HPDE6-E6E7 (cell line): Measurements from ENCODE around the gene IL1R1.

Experiments
- DNase-seq: peaks from one replicate; pipeline ENCODE4 v3.0.0; 2011; ENCODE audit warnings: missing footprints; ENCODE audit errors: extremely low spot score

IL1R1 gene

GRCh38 chr2:102171946-102172345 is 29.4 kb downstream of the IL1R1 start:
- no peak for DNase-seq

- DNase-seq: no peak
Observed at GRCh38 chr2:102172745-102173144, 30.2 kb downstream of the IL1R1 start.

- no peak for DNase-seq
Observed at GRCh38 chr2:102176172-102176571, 33.6 kb downstream of the IL1R1 start.

- no peak for DNase-seq
Observed at GRCh38 chr2:102177814-102178478, 35.4 kb downstream of the IL1R1 start.

GRCh38 chr2:102179061-102179460 is 36.5 kb downstream of the IL1R1 start:
- DNase-seq: no peak

- no peak for DNase-seq
Observed at GRCh38 chr2:102179788-102180686, 37.5 kb downstream of the IL1R1 start.

- no peak for DNase-seq
Observed at GRCh38 chr2:102180687-102180999, 38.1 kb downstream of the IL1R1 start.

GRCh38 chr2:102181376-102181775 is 38.8 kb downstream of the IL1R1 start:
- DNase-seq: no peak

GRCh38 chr2:102181919-102182635 is 39.5 kb downstream of the IL1R1 start:
- DNase-seq: no peak

GRCh38 chr2:102184018-102184417 is 41.5 kb downstream of the IL1R1 start:
- DNase-seq: no peak

GRCh38 chr2:102184568-102184967 is 42.0 kb downstream of the IL1R1 start:
- DNase-seq: no peak

GRCh38 chr2:102185347-102185746 is 42.8 kb downstream of the IL1R1 start:
- DNase-seq: no peak

GRCh38 chr2:102186791-102187495 is 44.4 kb downstream of the IL1R1 start, which contains the start of gene IL1RL2:
TSS of gene IL1RL2 (plus strand) at chr2:102187023. CDS start at chr2:102187868, 845 bp downstream.
- DNase-seq: peak; percentile 37

GRCh38 chr2:102187496-102188150 is 45.1 kb downstream of the IL1R1 start:
- DNase-seq: peak; percentile 11

GRCh38 chr2:102190430-102191107 is 48.0 kb downstream of the IL1R1 start:
- DNase-seq: no peak

GRCh38 chr2:102191501-102191900 is 49.0 kb downstream of the IL1R1 start:
- no peak for DNase-seq

GRCh38 chr2:102193074-102193473 is 50.5 kb downstream of the IL1R1 start:
- DNase-seq: peak; percentile 25

GRCh38 chr2:102194609-102195268 is 52.2 kb downstream of the IL1R1 start:
- DNase-seq: no peak

- no peak for DNase-seq
Observed at GRCh38 chr2:102197389-102198137, 55.0 kb downstream of the IL1R1 start.
